Right cardiac atrium (tissue), 5 donors: Measurements from ENCODE around the gene GPATCH3. TPM values are rescaled to one million over a fixed set of nuclear protein-coding genes. Genes with fewer than 3 reads are reported as not detected.

Experiments used
- polyA plus RNA-seq: library from polyadenylated mRNA; stranded (reverse); fragments of 200-250 nt; gene quantifications from one replicate; pipeline ENCODE4 v1.2.3, GENCODE V29; 2013
- total RNA-seq, 4 donors: library from RNA; stranded (reverse); fragmentation: NEBNext Ultra II Directional; extraction: Animal tissue kit (Norgen Biotek cat#: 25700); gene quantifications; one replicate each; pipeline ENCODE4 v1.2.1, GENCODE V29; 2021
- donor health status: healthy with polysubstance abuse.
- donor health status: DM: no; HTN: yes; CAD: no.
- donor health status: DM: no; HTN: no; CAD: no.
- donor health status: DM: no; HTN: yes; CAD: no; lungs with severe emphysema.
- donor health status: DM: yes; HTN: yes; CAD: no.

GPATCH3 gene
- total and polyA plus RNA-seq, 5 donors = 6.0 to 11.7 (median 8.5) TPM

Other genes with a start within 250 kb of the GPATCH3 start
- 10 to 100 TPM; 33.1 to 45.3 (median 40.0) TPM for gene ARID1A, start 204.5 kb downstream of the GPATCH3 start, total RNA-seq
- 15.7 TPM for gene ARID1A, start 204.5 kb downstream of the GPATCH3 start, polyA plus RNA-seq
- gene PIGV, start 112.5 kb downstream of the GPATCH3 start, total RNA-seq = 1 to 10 TPM; 5.2 to 7.3 (median 5.9) TPM
- 3.9 TPM for gene PIGV, start 112.5 kb downstream of the GPATCH3 start, polyA plus RNA-seq
- 10 to 100 TPM; 11.8 to 14.4 (median 13.5) TPM for gene ZDHHC18, start 73.8 kb downstream of the GPATCH3 start, total RNA-seq
- 12.3 TPM for gene ZDHHC18, start 73.8 kb downstream of the GPATCH3 start, polyA plus RNA-seq
- gene SFN, start 37.3 kb downstream of the GPATCH3 start, total RNA-seq = under 1 TPM in 2 of 4 donors, not detected in 2; 0.23 to 0.24 TPM
- gene SFN, start 37.3 kb downstream of the GPATCH3 start, polyA plus RNA-seq = 0.20 TPM
- 10 to 100 TPM; 14.8 to 18.4 (median 15.8) TPM for gene GPN2, start 10.2 kb downstream of the GPATCH3 start, total RNA-seq
- 10.4 TPM for gene GPN2, start 10.2 kb downstream of the GPATCH3 start, polyA plus RNA-seq
- gene NR0B2, start 13.5 kb upstream of the GPATCH3 start, total RNA-seq = 1 to 10 TPM; 4.2 to 9.6 (median 6.4) TPM
- gene NR0B2, start 13.5 kb upstream of the GPATCH3 start, polyA plus RNA-seq = 9.6 TPM
- gene NUDC, start 21.3 kb upstream of the GPATCH3 start, total RNA-seq = 10 to 100 TPM; 71.7 to 89.1 (median 76.4) TPM
- gene NUDC, start 21.3 kb upstream of the GPATCH3 start, polyA plus RNA-seq = 83.0 TPM
- gene KDF1, start 60.0 kb upstream of the GPATCH3 start, total RNA-seq = 1 to 10 TPM in 1 of 4 donors, under 1 TPM in 3; 0.19 to 1.2 (median 0.88) TPM
- gene KDF1, start 60.0 kb upstream of the GPATCH3 start, polyA plus RNA-seq = 0.54 TPM
- 10 to 100 TPM; 45.9 to 52.4 (median 49.1) TPM for gene TRNP1, start 93.2 kb upstream of the GPATCH3 start, total RNA-seq
- gene TRNP1, start 93.2 kb upstream of the GPATCH3 start, polyA plus RNA-seq = 64.6 TPM
- 10 to 100 TPM; 27.5 to 32.4 (median 30.7) TPM for gene TENT5B, start 112.4 kb upstream of the GPATCH3 start, total RNA-seq
- gene TENT5B, start 112.4 kb upstream of the GPATCH3 start, polyA plus RNA-seq = 28.6 TPM